GM21825 (cell line): ENCODE results near the gene ZNF280B.
"Not testable (repeated sequence)": the region's sequence is repeated elsewhere in the genome, so short reads cannot be mapped to it uniquely, and the experiment has no call there.

Experiments
- ATAC-seq: cut with Tn5 transposase; IDR thresholded peaks from one replicate; pipeline ENCODE4 v1.9.1; 2021; ENCODE audit warnings: mild to moderate bottlenecking, moderate library complexity; ENCODE audit not compliant: unreplicated experiment

ZNF280B gene

GRCh38 chr22:22534604-22535415, 26.3 kb upstream of the ZNF280B start:
- ATAC-seq: no peak

- ATAC-seq: no peak
Observed at GRCh38 chr22:22533863-22534262, 25.3 kb upstream of the ZNF280B start.

GRCh38 chr22:22533417-22533816, 24.9 kb upstream of the ZNF280B start:
- ATAC-seq: no peak

GRCh38 chr22:22532547-22533071, 24.1 kb upstream of the ZNF280B start:
- not testable (repeated sequence) for ATAC-seq

- ATAC-seq: no peak
Observed at GRCh38 chr22:22531770-22532546, 23.4 kb upstream of the ZNF280B start.

GRCh38 chr22:22528780-22529179, 20.2 kb upstream of the ZNF280B start:
- no peak for ATAC-seq

- no peak for ATAC-seq
Observed at GRCh38 chr22:22527312-22527711, 18.8 kb upstream of the ZNF280B start.

- no peak for ATAC-seq
Observed at GRCh38 chr22:22526125-22526912, 17.8 kb upstream of the ZNF280B start.

- no peak for ATAC-seq
Observed at GRCh38 chr22:22523494-22523893, 15.0 kb upstream of the ZNF280B start.

- no peak for ATAC-seq
Observed at GRCh38 chr22:22521631-22522030, 13.1 kb upstream of the ZNF280B start.

- ATAC-seq: no peak
Observed at GRCh38 chr22:22520667-22521602, 12.4 kb upstream of the ZNF280B start.

GRCh38 chr22:22520020-22520656, 11.6 kb upstream of the ZNF280B start, which contains the start of gene ZNF280A:
TSS of gene ZNF280A (minus strand) at chr22:22520270. CDS start at chr22:22515630, 4,640 bp downstream.
- no peak for ATAC-seq

GRCh38 chr22:22519591-22519990, 11.0 kb upstream of the ZNF280B start:
- ATAC-seq: no peak

GRCh38 chr22:22516992-22517391, 8.4 kb upstream of the ZNF280B start:
- no peak for ATAC-seq

GRCh38 chr22:22515890-22516289, 7.3 kb upstream of the ZNF280B start:
- ATAC-seq: no peak

GRCh38 chr22:22514431-22514830, 5.9 kb upstream of the ZNF280B start:
- not testable (repeated sequence) for ATAC-seq

GRCh38 chr22:22513619-22514018, 5.1 kb upstream of the ZNF280B start:
- no peak for ATAC-seq

GRCh38 chr22:22512951-22513350, 4.4 kb upstream of the ZNF280B start:
- no peak for ATAC-seq

GRCh38 chr22:22510833-22511232, 2.3 kb upstream of the ZNF280B start:
- not testable (repeated sequence) for ATAC-seq
